LNCaP clone FGC (cell line): ENCODE measurements around the gene RNF149.
A peak's percentile ranks its signal among the peaks of the same experiment; 100 is the strongest.
"Not testable (repeated sequence)": the region's sequence is repeated elsewhere in the genome, so short reads cannot be mapped to it uniquely, and the experiment has no call there.

ENCODE experiments used
- DNase-seq: peaks from one replicate; pipeline ENCODE4 v3.0.0-alpha.2; 2011; ENCODE audit warnings: low read depth
- H3K4me3 ChIP-seq: 2 replicates; pipeline ENCODE4 v1.5.1; 2011; ENCODE audit warnings: mild to moderate bottlenecking, low read depth, low read length, control low read depth
- TF ChIP-seq, protein P1 (sequence below): IDR thresholded peaks from 2 replicates; pipeline ENCODE4 v1.5.1; 2012; ENCODE audit warnings: mild to moderate bottlenecking; ENCODE audit not compliant: control insufficient read depth, insufficient read depth; ENCODE audit errors: extremely low read depth

RNF149 gene

DNA sequence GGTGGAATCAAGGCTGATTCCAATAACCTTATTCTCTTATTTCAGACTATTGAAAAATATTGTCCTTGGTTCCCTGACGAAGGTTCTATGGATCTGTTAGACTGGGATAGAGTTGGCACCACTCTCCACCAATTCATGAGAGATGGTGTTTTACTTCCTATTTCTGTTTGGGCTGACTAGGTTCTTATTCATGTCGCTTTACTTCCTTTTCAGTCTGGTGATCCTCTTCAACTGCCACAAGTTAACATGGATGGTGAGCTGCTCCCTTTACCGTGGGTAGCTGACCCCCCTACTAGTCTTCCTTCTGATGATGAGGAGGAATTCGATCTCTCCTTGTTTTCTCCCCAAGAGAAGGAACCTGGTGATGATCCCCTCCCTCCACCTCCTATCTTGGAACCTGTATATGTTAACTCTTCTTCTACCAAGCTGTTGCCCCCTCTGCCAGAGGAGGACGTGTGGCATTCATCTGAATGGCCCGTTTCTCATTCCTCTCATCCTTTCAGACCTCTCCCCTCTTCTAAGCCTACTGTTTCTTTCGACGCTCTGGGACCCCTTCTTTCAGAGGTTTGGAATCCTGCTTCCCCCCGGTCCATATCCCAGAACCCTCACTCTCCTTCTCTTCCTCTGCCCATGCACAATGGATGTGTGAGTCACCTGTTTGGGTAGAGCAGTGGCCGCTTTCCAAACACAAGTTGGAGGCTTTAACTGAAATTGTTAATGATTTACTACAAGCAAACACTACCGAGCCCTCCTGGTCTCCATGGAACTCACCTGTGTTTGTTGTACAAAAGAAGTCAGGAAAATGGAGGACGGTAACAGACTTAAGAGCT is 69.4 kb downstream of the RNF149 start:
- TF ChIP-seq, protein P1, sequence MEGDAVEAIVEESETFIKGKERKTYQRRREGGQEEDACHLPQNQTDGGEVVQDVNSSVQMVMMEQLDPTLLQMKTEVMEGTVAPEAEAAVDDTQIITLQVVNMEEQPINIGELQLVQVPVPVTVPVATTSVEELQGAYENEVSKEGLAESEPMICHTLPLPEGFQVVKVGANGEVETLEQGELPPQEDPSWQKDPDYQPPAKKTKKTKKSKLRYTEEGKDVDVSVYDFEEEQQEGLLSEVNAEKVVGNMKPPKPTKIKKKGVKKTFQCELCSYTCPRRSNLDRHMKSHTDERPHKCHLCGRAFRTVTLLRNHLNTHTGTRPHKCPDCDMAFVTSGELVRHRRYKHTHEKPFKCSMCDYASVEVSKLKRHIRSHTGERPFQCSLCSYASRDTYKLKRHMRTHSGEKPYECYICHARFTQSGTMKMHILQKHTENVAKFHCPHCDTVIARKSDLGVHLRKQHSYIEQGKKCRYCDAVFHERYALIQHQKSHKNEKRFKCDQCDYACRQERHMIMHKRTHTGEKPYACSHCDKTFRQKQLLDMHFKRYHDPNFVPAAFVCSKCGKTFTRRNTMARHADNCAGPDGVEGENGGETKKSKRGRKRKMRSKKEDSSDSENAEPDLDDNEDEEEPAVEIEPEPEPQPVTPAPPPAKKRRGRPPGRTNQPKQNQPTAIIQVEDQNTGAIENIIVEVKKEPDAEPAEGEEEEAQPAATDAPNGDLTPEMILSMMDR = no peak
- peak; percentile 87 for DNase-seq
- no peak overlapping the region for H3K4me3 ChIP-seq

DNA sequence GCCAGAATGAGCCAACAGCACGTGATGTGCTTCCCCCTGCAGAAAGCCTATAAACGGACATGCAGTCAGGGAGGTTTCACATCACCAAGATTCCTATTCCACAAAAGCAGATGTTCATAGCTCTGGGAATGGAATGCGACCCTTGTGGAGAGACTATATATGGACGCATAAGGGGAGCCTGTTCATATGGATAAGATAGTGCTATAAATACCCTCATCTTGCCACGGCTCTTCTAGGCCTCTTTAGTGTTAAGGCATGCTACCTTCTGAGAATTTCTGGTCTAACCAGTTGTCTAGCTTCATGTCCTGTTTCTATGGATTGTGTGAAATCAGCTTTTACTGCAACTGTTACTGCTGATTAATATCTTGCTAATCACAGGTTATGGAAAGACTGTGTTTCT is 70.6 kb downstream of the RNF149 start:
- peak; percentile 61 for DNase-seq
- H3K4me3 ChIP-seq = not testable (repeated sequence)

DNA sequence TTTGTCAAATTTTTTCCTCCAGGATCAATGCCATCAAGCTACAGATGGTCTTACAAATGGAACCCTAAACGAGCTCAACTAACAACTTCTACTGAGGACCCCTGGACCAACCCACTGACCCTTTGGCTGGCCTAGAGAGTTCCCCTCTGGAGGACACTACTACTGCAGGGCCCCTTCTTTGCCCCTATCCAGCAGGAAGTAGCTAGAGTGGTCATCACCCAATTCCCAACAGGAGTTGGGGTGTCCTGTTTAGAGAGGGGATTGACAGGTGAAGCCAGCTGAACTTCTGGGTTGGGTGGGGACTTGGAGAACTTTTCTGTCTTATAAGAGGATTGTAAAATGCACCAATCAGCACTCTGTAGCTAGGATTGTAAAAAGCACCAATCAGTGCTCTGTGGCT is 72.5 kb downstream of the RNF149 start:
- H3K4me3 ChIP-seq, DNase-seq: not testable (repeated sequence)

DNA sequence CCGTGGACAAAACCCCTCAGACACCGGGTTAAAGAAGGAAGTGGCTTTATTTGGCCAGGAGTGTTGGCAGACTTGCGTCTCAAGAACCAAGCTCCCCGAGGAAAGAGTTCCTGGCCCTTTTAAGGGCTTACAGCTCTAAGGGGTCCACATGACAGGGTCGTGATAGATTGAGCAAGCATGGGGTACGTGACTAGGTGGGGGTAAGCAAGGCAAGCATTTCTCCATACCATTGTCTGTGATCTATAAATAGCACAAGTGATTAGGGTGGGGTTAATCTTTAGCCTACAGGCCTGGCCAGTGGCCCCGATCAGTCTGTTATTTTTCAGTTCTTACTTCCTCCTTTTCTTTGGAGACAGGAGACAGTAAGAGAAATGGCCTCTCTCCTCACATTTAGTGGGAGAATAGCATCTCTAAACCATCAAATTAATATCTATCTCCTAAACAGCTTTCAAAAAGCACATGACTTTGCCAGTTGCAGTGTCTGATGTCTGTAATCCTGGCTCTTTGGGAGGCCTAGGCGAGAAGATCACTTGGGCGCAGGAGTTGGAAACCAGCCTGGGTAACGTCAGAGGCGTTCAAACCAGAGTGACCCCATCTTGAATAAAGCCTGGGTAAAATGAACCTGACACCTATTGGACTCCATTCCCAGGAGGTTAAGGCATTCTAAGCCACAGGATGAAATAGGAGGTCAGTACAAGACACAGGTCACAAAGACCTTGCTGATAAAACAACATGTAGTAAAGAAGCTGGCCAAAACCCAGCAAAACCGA is 74.1 kb downstream of the RNF149 start:
- no peak for DNase-seq
- TF ChIP-seq, protein P1 = no peak
- no peak overlapping the region for H3K4me3 ChIP-seq

DNA sequence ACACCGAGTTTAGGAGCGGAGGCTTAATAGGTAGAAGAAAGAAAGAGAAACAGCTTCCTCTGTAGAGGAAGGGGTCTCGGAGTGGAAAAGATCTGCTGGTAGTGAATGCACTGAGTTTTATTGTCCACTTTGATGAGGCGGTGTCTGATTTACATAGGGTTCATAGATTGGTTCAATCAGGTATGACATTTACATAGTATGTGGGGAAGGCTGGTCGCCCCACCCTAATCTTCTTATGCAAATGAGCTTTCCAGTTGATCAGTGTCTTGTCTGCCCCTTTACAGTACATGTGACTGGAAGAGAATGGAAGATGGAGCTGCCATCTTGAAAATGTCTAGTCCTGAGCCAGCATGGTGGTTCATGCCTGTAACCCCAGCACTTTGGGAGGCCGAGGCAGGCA is 75.7 kb downstream of the RNF149 start:
- no peak overlapping the region for H3K4me3 ChIP-seq
- TF ChIP-seq, protein P1 = no peak
- DNase-seq = no peak

DNA sequence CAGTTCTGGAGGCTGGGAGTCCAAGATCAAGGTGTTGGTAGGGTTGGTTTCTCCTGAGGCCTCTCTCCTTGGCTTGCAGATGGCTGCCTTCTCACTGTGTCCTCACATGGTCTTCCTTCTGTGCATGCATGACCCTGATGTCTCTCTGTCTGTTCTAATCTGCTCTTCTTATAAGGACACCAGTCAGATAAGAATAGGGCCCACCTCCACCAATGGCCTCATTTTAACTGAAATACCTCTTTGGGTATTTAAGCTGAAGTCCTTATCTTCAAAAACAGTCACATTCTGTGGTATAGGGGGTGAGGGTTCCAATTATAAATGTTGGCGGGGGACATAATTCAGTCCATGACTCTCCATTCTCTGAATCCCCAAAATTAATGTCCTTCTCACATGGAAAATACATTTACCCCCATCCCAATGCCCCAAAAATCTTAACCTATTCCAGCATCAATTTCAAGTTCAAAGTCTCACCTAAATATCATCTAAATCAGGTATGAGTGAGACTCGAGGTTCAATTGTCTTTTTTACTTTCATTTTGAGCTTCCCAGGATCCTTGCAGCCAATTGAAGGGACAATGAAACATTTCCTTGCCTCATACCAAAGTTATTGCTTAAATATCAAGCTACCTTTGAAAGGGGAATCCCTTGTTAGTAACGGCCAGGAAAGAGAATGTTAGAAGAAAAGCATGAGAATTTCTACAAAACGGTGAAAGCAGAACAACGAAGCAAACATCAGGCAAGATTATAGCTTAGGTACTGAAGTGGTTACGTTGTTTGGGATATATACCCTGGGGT is 76.4 kb downstream of the RNF149 start:
- H3K4me3 ChIP-seq = no peak overlapping the region
- DNase-seq = no peak
- TF ChIP-seq, protein P1 = no peak

DNA sequence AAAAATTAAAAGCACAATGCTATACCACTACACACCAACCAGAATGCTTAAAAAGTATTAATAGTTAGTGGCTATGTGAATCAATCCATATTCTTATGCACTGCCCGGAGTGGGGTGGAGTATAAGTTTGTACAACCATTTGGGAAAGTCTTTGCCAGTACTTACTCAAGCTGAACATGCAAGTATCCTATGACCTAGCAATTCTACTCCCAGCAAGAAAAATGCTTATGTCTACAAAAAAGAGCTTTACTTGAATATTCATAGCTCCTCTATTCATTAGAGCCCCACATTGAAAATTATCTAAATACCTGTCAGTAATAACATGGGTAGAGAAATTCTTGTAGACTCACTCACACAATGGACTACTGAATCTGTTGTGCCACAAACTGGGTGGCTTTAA is 77.3 kb downstream of the RNF149 start:
- no peak overlapping the region for H3K4me3 ChIP-seq
- TF ChIP-seq, protein P1 = no peak

More for the DNA sequence above, 77.3 kb downstream of the RNF149 start:
- no peak for DNase-seq
